ENCODE data around the gene CBLB.
A peak's percentile ranks its signal among the peaks of the same experiment; 100 is the strongest.

Gene CBLB

GRCh38 chr3:105837143-105837740, 31.6 kb downstream of the CBLB start:
- no CpG with 5 or more reads among the region's 5 CpGs for WGBS (ENCODE audit: extremely low coverage, insufficient coverage, insufficient read length)
- H3K36me3 ChIP-seq (ENCODE audit: control insufficient read depth in 1 of 2, insufficient read depth in 2 of 2, low read length in 2 of 2), result peaks cover 0 to 3% of the 10 kb centered on the region in 2 experiments
- H2BK12ac ChIP-seq (ENCODE audit: low read length), result no peak overlapping the region
- no peak overlapping the region for H4K12ac ChIP-seq (ENCODE audit: low read depth, low read length)
- H3K4me1 ChIP-seq (ENCODE audit: control insufficient read depth in 1 of 2, insufficient read depth in 2 of 2, low read length in 2 of 2), result peaks cover 0 to 4% of the 10 kb centered on the region in 2 experiments
- H3K4me3 ChIP-seq (ENCODE audit: low read depth, low read length), result no peak overlapping the region
- DNase-seq, result no peak
- no peak overlapping the region for H3K4ac ChIP-seq (ENCODE audit: low read depth, low read length)
- H2BK5ac ChIP-seq (ENCODE audit: low read depth, low read length, poor library complexity), result no peak overlapping the region
- no peak overlapping the region for H4K91ac ChIP-seq (ENCODE audit: low read depth, low read length)
- H3K23ac ChIP-seq (ENCODE audit: low read length), result no peak overlapping the region
- no peak overlapping the region for H3K18ac ChIP-seq (ENCODE audit: low read length)
- no peaks in the 10 kb centered on the region for H3K27me3 ChIP-seq (ENCODE audit: insufficient read depth, low read length)
- H3K79me2 ChIP-seq (ENCODE audit: control insufficient read depth, insufficient read depth, low read length, poor library complexity), result peaks cover 1% of the 10 kb centered on the region
- no peaks in the 10 kb centered on the region for H3K79me1 ChIP-seq (ENCODE audit: low read length)
- H2BK120ac ChIP-seq (ENCODE audit: insufficient read depth, low read length, poor library complexity), result no peak overlapping the region
- no peak overlapping the region for H4K8ac ChIP-seq (ENCODE audit: low read depth, low read length)
- no peaks in the 10 kb centered on the region for H3K9me3 ChIP-seq (ENCODE audit: insufficient read depth, low read depth, low read length)
- H2AK5ac ChIP-seq (ENCODE audit: low read length), result no peak overlapping the region
- no peak overlapping the region for H3K27ac ChIP-seq (ENCODE audit: low read depth, low read length)
- no peak overlapping the region for H3K4me2 ChIP-seq (ENCODE audit: low read length)
- H3K14ac ChIP-seq (ENCODE audit: low read length), result no peak overlapping the region
- no peak overlapping the region for H2AFZ ChIP-seq (ENCODE audit: insufficient read depth, low read length, poor library complexity)
- H3K9ac ChIP-seq (ENCODE audit: low read length), result no peak overlapping the region

- Histone ChIP-seq H3K9ac (ENCODE audit: low read length) (no peak overlapping the region), H3K9me3 (ENCODE audit: insufficient read depth, low read depth, low read length) (no peaks in the 10 kb centered on the region), H2BK12ac (ENCODE audit: low read length) (no peak overlapping the region), H4K8ac (ENCODE audit: low read depth, low read length) (no peak overlapping the region), H3K36me3 (ENCODE audit: control insufficient read depth in 1 of 2, insufficient read depth in 2 of 2, low read length in 2 of 2) (peaks cover 0 to 3% of the 10 kb centered on the region in 2 experiments), H3K18ac (ENCODE audit: low read length) (no peak overlapping the region), H4K12ac (ENCODE audit: low read depth, low read length) (no peak overlapping the region), H4K91ac (ENCODE audit: low read depth, low read length) (no peak overlapping the region), H2AFZ (ENCODE audit: insufficient read depth, low read length, poor library complexity) (no peak overlapping the region), H3K4me2 (ENCODE audit: low read length) (no peak overlapping the region), H3K23ac (ENCODE audit: low read length) (no peak overlapping the region), H3K79me1 (ENCODE audit: low read length) (no peaks in the 10 kb centered on the region), H3K79me2 (ENCODE audit: control insufficient read depth, insufficient read depth, low read length, poor library complexity) (peaks cover 1% of the 10 kb centered on the region), H3K27me3 (ENCODE audit: insufficient read depth, low read length) (no peaks in the 10 kb centered on the region), H2BK5ac (ENCODE audit: low read depth, low read length, poor library complexity) (no peak overlapping the region), H2BK120ac (ENCODE audit: insufficient read depth, low read length, poor library complexity) (no peak overlapping the region), H3K14ac (ENCODE audit: low read length) (no peak overlapping the region), H3K27ac (ENCODE audit: low read depth, low read length) (no peak overlapping the region), H3K4me3 (ENCODE audit: low read depth, low read length) (no peak overlapping the region), H3K4ac (ENCODE audit: low read depth, low read length) (no peak overlapping the region), H2AK5ac (ENCODE audit: low read length) (no peak overlapping the region), H3K4me1 (ENCODE audit: control insufficient read depth in 1 of 2, insufficient read depth in 2 of 2, low read length in 2 of 2) (peaks cover 0 to 4% of the 10 kb centered on the region in 2 experiments)
- no CpG with 5 or more reads among the region's 5 CpGs for WGBS (ENCODE audit: extremely low coverage, insufficient coverage, insufficient read length)
- DNase-seq, result no peak
These were observed 32.3 kb downstream of the CBLB start for GRCh38 chr3:105836533-105836932.

DNA sequence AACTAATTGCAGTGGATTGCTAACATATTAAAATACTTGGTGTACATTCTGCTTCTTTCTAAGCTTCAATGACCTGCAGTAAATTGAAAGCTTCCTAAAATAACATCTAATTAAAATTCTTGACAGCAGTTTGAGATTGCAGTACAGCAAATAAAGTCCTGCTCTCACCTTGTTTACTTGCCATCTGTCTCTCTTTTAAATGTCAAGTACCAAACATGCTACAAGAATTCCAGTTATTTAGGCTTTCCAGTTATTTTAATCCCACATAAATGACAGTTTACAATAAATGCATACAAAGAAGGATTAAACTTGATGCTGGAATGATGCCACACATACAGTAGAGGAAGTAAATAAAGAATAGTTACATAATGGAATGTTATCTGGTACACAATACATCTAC, 33.2 kb downstream of the CBLB start:
- no peak overlapping the region for H3K4me2 ChIP-seq (ENCODE audit: low read length)
- H3K4me1 ChIP-seq (ENCODE audit: control insufficient read depth in 1 of 2, insufficient read depth in 2 of 2, low read length in 2 of 2), result peaks cover 0 to 4% of the 10 kb centered on the region in 2 experiments
- H3K9me3 ChIP-seq (ENCODE audit: insufficient read depth, low read depth, low read length), result no peaks in the 10 kb centered on the region
- H4K8ac ChIP-seq (ENCODE audit: low read depth, low read length), result no peak overlapping the region
- H3K23ac ChIP-seq (ENCODE audit: low read length), result no peak overlapping the region
- no peak overlapping the region for H4K91ac ChIP-seq (ENCODE audit: low read depth, low read length)
- H2BK120ac ChIP-seq (ENCODE audit: insufficient read depth, low read length, poor library complexity), result no peak overlapping the region
- H2BK5ac ChIP-seq (ENCODE audit: low read depth, low read length, poor library complexity), result no peak overlapping the region
- peaks cover 0 to 3% of the 10 kb centered on the region in 2 experiments for H3K36me3 ChIP-seq (ENCODE audit: control insufficient read depth in 1 of 2, insufficient read depth in 2 of 2, low read length in 2 of 2)
- no peak overlapping the region for H2AFZ ChIP-seq (ENCODE audit: insufficient read depth, low read length, poor library complexity)
- H3K79me2 ChIP-seq (ENCODE audit: control insufficient read depth, insufficient read depth, low read length, poor library complexity), result peaks cover 1% of the 10 kb centered on the region
- H2AK5ac ChIP-seq (ENCODE audit: low read length), result no peak overlapping the region
- no peak overlapping the region for H3K4me3 ChIP-seq (ENCODE audit: low read depth, low read length)
- H2BK12ac ChIP-seq (ENCODE audit: low read length), result no peak overlapping the region
- no peaks in the 10 kb centered on the region for H3K27me3 ChIP-seq (ENCODE audit: insufficient read depth, low read length)
- no peak overlapping the region for H3K27ac ChIP-seq (ENCODE audit: low read depth, low read length)
- DNase-seq, result no peak
- H3K9ac ChIP-seq (ENCODE audit: low read length), result no peak overlapping the region
- no peak overlapping the region for H3K4ac ChIP-seq (ENCODE audit: low read depth, low read length)
- H3K79me1 ChIP-seq (ENCODE audit: low read length), result no peaks in the 10 kb centered on the region
- H3K18ac ChIP-seq (ENCODE audit: low read length), result no peak overlapping the region
- H3K14ac ChIP-seq (ENCODE audit: low read length), result no peak overlapping the region
- no peak overlapping the region for H4K12ac ChIP-seq (ENCODE audit: low read depth, low read length)

DNA sequence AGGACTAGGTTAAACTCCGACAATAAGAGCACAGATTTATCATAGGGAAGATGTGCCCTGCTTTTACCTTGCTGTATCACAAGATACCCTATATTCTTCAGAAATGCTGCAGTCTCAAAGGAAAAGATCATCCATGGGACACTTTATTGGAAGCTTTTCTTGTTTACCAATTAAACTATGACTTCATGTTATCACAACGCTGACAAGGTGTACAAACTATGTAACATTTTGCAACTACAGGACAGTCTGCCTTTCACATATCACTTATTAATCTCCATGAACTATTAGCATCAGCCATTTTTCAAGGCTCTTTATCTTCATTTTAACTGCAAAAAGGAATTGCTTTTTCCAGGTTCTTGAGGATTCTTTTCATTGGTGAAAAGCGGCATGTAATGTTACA, 34.0 kb downstream of the CBLB start:
- Histone ChIP-seq H3K4ac (ENCODE audit: low read depth, low read length) (no peak overlapping the region), H4K8ac (ENCODE audit: low read depth, low read length) (no peak overlapping the region), H3K79me2 (ENCODE audit: control insufficient read depth, insufficient read depth, low read length, poor library complexity) (peaks cover 1% of the 10 kb centered on the region), H4K91ac (ENCODE audit: low read depth, low read length) (no peak overlapping the region), H3K79me1 (ENCODE audit: low read length) (no peaks in the 10 kb centered on the region), H3K18ac (ENCODE audit: low read length) (no peak overlapping the region), H3K36me3 (ENCODE audit: control insufficient read depth in 1 of 2, insufficient read depth in 2 of 2, low read length in 2 of 2) (peaks cover 0 to 3% of the 10 kb centered on the region in 2 experiments), H3K9ac (ENCODE audit: low read length) (no peak overlapping the region), H4K12ac (ENCODE audit: low read depth, low read length) (no peak overlapping the region), H3K23ac (ENCODE audit: low read length) (no peak overlapping the region), H2BK12ac (ENCODE audit: low read length) (no peak overlapping the region), H3K27ac (ENCODE audit: low read depth, low read length) (no peak overlapping the region), H3K9me3 (ENCODE audit: insufficient read depth, low read depth, low read length) (no peaks in the 10 kb centered on the region), H2BK120ac (ENCODE audit: insufficient read depth, low read length, poor library complexity) (no peak overlapping the region), H3K27me3 (ENCODE audit: insufficient read depth, low read length) (no peaks in the 10 kb centered on the region), H3K4me3 (ENCODE audit: low read depth, low read length) (no peak overlapping the region), H2AFZ (ENCODE audit: insufficient read depth, low read length, poor library complexity) (no peak overlapping the region), H3K14ac (ENCODE audit: low read length) (no peak overlapping the region), H2BK5ac (ENCODE audit: low read depth, low read length, poor library complexity) (no peak overlapping the region), H3K4me2 (ENCODE audit: low read length) (no peak overlapping the region), H2AK5ac (ENCODE audit: low read length) (no peak overlapping the region), H3K4me1 (ENCODE audit: control insufficient read depth in 1 of 2, insufficient read depth in 2 of 2, low read length in 2 of 2) (peaks cover 0 to 6% of the 10 kb centered on the region in 2 experiments)
- peak in 1 of 2 donors; percentile 64 for DNase-seq
- no CpG with 5 or more reads among the region's 3 CpGs for WGBS (ENCODE audit: extremely low coverage, insufficient coverage, insufficient read length)

All from trophoblast cell (in vitro differentiated cells and primary cell).